GM12865 (cell line): ENCODE measurements around the gene OCSTAMP.

Experiments
- DNase-seq: peaks from one replicate; pipeline ENCODE4 v3.0.0; 2010; ENCODE audit warnings: low read depth
- H3K4me3 ChIP-seq: 2 replicates; pipeline ENCODE4 v1.5.1; 2011; ENCODE audit warnings: mild to moderate bottlenecking, low read depth, low read length, control low read depth
- CTCF ChIP-seq: IDR thresholded peaks from 2 replicates; pipeline ENCODE4 v1.5.1; 2011; ENCODE audit warnings: low read length, control low read depth, low read depth, inconsistent platforms; ENCODE audit not compliant: insufficient read depth; ENCODE audit errors: missing control alignments

The OCSTAMP gene

DNA sequence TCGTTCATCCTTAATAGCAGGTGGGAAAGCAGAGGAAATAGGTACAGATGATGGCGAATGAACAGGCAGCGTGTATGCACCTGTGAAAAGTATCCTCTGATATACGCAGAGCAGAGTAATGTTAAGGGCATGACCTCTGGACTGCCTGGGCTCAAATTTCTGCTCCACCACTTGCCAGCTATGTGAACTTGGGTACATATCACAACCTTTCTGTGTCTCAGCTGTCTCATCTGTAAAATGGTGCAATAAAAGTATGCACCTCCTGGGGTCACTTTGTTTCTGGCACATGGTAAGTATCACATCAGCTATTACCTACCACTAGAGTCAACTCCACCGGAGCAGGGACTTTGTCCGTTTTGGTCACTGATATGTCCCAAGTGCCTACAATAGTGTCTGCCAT, 2.5 kb downstream of the OCSTAMP start:
- no peak overlapping the region for H3K4me3 ChIP-seq
- no peak for TF ChIP-seq CTCF
- no peak for DNase-seq

DNA sequence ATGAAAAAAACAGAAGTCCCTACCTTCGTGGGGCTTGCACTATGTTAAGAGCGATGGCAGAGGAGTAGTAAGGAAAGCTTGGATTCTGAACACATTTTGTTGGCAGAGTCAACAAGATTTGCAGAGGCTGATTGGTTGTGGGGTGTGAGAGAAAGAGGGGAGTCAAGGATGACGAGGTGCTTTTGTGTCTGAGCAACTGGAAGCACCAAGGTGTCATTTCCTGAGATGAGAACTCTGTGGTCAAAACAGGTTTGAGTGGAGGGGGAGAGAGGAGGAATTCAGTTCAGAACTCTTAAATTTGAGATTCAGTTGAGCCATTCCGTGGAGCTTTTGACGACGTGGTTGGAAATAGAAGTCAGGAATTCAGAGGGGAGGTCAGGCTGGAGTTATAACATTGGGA, 3.5 kb downstream of the OCSTAMP start:
- no peak overlapping the region for H3K4me3 ChIP-seq
- TF ChIP-seq CTCF: no peak
- no peak for DNase-seq

DNA sequence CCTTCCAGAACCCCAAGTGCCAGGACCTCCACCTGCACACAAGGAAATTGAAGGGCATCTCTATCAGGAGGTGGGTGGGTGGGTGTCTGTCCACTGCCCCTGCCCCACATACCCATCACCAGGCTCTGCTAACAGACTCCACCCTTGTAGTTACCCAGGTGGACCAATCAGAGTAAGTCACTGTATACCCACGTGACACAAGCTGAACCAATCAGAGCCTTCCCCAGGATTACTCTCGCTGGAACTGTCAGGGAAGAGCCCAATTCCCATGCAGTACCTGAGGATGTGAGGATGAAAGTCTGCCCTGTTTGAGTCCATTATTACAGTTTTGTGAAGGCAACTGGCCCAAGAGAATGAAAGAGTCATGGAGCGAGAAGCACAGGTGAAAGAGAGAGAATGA, 4.2 kb downstream of the OCSTAMP start:
- no peak overlapping the region for H3K4me3 ChIP-seq
- no peak for TF ChIP-seq CTCF
- no peak for DNase-seq

GRCh38 chr20:46545827-46546138, 4.7 kb downstream of the OCSTAMP start:
- no peak for TF ChIP-seq CTCF
- no peak for DNase-seq
- no peak overlapping the region for H3K4me3 ChIP-seq

GRCh38 chr20:46545077-46545826, 5.2 kb downstream of the OCSTAMP start:
- no peak for TF ChIP-seq CTCF
- no peak overlapping the region for H3K4me3 ChIP-seq
- DNase-seq: peak; percentile 65

DNA sequence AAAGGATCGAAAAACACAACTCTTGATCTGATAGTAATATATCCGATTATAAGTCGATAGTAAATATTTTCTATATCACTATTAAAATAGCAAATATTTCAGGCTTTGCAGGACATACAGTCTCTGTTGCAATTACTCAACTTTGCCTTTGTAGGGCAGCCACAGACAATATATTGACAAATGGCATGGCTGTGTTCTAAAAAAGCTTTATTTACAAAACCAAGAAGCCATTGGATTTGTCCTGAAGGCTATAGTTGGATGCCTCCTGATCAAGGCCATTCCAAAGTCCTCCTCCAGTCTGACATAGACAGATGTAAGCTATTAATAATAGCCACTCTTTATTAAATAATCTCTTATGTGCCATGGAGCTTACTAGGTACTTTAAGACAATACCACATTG, 5.9 kb downstream of the OCSTAMP start:
- DNase-seq: no peak
- TF ChIP-seq CTCF: peak; percentile 20
- no peak overlapping the region for H3K4me3 ChIP-seq

GRCh38 chr20:46543959-46544358, 6.5 kb downstream of the OCSTAMP start:
- H3K4me3 ChIP-seq: no peak overlapping the region
- no peak for TF ChIP-seq CTCF
- no peak for DNase-seq
